PFSK-1 (cell line): ENCODE results near the gene PSMB7.

Experiments used
- FOXP2 ChIP-seq: optimal IDR thresholded peaks from 2 replicates; pipeline ENCODE3; 2011; ENCODE audit warnings: borderline replicate concordance, control low read depth, inconsistent platforms; ENCODE audit not compliant: insufficient read depth; ENCODE audit errors: extremely low read length, extremely low read depth
- POLR2AphosphoS5 ChIP-seq: IDR thresholded peaks from 2 replicates; pipeline ENCODE4 v1.6.1; 2012; ENCODE audit warnings: low read depth, mild to moderate bottlenecking, control low read depth, low read length, moderate library complexity
- SIN3A ChIP-seq: IDR thresholded peaks from 2 replicates; pipeline ENCODE4 v1.6.1; 2012; ENCODE audit warnings: mild to moderate bottlenecking, low read length, moderate library complexity, borderline replicate concordance; ENCODE audit not compliant: insufficient read depth
- TAF1 ChIP-seq: IDR thresholded peaks from 2 replicates; pipeline ENCODE4 v1.6.1; 2012; ENCODE audit warnings: low read length, control low read depth, borderline replicate concordance; ENCODE audit not compliant: insufficient read depth
- TF ChIP-seq, protein P1 (sequence below), 2 experiments: IDR thresholded peaks; 2 replicates each; pipeline versions ENCODE4 v1.6.1 to v1.8.0; 2011 to 2012; ENCODE audit warnings: low read depth in 2 of 2, low read length in 2 of 2, control low read depth in 1 of 2, inconsistent platforms in 1 of 2, mild to moderate bottlenecking in 1 of 2, moderate library complexity in 1 of 2; ENCODE audit not compliant: insufficient read depth in 1 of 2

The PSMB7 gene

DNA sequence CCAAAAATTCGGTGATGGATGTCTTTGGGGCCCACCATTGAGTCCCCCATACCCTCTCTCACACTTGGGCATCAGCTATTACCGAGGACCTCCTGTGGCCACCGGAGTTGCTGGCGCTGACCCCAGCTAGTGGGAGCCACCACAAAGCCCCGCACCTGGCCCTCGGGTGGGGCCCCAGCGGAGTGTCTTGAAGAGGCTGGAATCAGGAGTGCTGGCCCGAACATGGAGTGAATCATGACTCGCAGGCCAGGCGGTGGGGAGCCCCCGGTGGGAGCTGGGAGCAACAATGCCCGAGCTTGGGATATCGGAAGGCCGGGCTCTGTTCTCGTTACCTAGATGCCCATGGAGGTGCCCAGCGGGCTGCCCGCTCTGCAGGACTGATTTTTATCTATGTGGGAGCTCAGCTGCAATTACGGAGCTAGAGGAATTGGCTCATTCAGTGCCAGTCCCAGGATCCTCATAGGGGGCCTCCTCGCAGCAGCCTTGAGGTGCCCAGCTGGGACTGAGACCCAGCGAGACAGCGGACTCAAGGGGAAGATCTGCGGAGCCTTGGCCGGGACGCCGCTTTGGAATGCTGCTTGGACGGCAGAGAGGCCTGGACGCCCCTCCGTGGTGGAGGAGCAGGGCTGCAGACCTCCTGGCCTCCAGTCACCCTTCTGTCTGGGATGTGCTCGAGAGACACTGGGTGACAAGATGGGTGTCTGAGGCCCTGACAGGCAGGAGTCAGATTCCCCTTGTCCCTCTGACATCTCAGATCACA, 70.8 kb downstream of the PSMB7 start:
- TF ChIP-seq SIN3A (no peak), FOXP2 (no peak), POLR2AphosphoS5 (no peak)
- TF ChIP-seq, protein P1, sequence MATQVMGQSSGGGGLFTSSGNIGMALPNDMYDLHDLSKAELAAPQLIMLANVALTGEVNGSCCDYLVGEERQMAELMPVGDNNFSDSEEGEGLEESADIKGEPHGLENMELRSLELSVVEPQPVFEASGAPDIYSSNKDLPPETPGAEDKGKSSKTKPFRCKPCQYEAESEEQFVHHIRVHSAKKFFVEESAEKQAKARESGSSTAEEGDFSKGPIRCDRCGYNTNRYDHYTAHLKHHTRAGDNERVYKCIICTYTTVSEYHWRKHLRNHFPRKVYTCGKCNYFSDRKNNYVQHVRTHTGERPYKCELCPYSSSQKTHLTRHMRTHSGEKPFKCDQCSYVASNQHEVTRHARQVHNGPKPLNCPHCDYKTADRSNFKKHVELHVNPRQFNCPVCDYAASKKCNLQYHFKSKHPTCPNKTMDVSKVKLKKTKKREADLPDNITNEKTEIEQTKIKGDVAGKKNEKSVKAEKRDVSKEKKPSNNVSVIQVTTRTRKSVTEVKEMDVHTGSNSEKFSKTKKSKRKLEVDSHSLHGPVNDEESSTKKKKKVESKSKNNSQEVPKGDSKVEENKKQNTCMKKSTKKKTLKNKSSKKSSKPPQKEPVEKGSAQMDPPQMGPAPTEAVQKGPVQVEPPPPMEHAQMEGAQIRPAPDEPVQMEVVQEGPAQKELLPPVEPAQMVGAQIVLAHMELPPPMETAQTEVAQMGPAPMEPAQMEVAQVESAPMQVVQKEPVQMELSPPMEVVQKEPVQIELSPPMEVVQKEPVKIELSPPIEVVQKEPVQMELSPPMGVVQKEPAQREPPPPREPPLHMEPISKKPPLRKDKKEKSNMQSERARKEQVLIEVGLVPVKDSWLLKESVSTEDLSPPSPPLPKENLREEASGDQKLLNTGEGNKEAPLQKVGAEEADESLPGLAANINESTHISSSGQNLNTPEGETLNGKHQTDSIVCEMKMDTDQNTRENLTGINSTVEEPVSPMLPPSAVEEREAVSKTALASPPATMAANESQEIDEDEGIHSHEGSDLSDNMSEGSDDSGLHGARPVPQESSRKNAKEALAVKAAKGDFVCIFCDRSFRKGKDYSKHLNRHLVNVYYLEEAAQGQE (IDR thresholded peaks at IDR 0.05; ENCODE audit: insufficient read depth in 1 of 2, low read depth in 2 of 2, low read length in 2 of 2) = no peak

DNA sequence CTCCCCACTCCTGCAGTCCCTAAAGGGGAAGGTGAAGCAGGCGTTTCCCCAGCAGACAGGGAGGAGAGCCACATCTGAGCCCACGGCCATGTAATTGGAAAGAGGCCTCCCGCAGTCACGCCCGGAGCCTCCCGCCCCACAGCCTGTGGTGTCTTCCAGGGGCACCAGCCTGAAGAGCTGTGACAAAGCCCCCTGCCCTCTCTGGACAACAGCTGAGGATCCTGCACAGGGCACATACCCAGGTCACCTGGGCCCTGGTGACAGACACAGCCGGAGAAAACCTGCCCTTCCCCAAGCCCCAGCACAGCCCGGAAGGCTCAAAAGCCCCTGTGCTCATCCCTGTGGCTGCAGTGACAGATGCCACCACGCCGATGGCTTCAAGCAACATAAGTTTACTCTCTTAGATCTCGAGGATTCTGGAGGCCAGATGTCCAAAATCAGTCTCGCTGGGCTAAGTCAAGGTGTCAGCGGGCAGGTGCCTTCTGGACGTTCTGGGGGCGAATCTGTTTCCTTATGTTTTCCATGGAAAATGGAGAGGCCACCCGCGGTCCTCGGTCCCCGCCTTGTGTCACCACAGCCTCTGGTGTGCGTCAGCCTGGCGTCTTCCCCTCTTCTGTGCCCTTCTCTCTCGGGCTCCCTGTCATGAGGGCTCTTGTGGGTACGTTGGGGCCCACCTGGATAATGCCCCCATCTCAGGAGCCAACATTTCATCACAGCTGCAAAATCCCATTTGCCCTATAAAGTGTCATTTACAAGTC, 71.5 kb downstream of the PSMB7 start:
- no peak for TF ChIP-seq FOXP2

DNA sequence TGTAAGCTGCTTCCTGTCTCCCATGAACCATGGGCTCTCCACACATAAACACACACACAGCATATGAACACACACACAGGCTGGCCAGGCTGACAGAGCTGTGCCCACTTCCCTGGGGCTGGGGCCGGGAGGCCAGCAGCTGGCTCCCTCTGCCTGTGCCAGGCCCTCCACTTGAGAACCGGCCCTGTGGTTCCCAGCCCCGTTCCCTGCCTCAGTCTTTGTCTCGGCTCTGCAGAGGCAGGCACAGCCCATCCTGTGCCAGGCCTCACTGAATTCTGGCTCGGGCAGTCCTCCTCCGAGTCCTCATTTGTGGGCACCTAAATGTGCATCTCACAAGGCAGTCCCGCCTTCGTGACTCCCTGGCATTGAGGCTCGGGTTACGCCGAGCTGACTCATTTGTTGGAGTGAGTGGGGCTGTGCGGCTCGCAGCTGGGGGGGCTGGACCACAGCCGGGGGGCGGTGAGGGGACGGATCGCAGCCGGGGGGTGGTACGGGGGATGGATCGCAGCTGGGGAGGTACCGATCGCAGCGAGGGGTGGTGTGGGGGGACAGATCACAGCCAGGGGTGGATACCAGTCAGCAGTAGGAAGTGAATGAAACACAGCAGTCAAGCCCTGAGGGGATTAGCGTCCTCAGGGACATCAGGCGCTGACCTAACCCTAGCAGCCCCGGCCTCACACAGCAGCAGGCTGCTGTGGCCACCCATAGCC, 72.3 kb downstream of the PSMB7 start:
- no peak for TF ChIP-seq POLR2AphosphoS5
- TF ChIP-seq TAF1 = no peak
- TF ChIP-seq, protein P1 (IDR thresholded peaks at IDR 0.05; ENCODE audit: insufficient read depth in 1 of 2, low read depth in 2 of 2, low read length in 2 of 2) = no peak
- TF ChIP-seq FOXP2 = no peak
- no peak for TF ChIP-seq SIN3A

DNA sequence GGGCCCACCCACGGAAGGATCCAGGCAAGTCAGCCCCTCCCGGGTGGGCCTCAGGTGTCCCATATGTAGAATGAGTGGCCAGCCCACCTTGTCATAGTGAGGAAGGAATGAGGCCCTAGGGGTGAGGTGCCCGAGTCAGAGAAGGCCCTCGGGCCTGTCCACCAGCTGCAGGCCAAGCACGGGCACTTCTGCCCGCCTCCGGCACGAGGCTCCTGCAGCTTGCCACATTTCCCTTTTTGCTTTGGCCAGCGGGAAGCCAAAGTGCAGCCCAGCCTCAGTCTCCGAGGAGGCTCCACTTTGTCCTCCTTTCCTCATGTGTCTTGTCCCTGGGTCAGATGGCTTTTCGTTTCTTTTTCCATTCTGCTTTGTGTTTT, 72.9 kb downstream of the PSMB7 start:
- TF ChIP-seq SIN3A (no peak), POLR2AphosphoS5 (no peak), FOXP2 (no peak), TAF1 (no peak)
- TF ChIP-seq, protein P1 (IDR thresholded peaks at IDR 0.05; ENCODE audit: insufficient read depth in 1 of 2, low read depth in 2 of 2, low read length in 2 of 2) = no peak

DNA sequence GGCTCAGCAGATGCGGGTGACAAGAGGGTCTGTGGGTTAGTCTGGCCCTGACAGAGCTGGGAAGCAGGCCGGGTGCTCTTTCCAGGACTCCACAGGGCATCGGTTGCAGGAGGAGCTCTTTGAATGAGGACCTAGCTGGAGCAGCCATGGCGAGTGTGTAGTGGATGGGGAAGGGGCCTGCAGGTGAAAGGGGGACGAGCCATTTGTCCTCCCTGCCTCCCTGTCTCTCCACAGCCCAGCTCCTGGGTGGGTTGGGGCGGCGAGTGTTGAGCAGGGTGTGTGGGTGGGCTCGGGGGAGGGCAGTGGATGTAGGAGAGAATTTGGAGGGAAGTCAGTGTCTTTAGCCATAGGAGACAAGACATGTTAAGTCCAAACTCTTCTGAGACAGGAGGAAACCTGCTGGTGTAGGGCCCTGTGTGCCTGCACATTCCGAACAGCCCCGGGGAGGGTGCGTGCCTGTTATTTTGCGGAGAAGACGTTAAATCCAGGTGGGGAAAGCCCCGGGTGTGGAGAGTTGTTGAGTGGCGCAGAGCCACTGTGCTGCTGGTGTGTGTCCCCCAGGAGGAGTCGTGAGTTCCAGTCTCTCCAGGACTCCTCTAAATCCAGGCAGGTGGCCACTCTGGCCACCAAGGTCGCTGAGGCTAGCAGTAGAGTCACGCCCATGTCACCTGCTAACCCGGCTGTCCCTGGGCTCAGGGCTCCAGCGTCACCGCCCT, 73.6 kb downstream of the PSMB7 start:
- TF ChIP-seq FOXP2 = no peak
